H7 (cell line): ENCODE results near the gene SRMS. TPM values are rescaled to one million over a fixed set of nuclear protein-coding genes. Genes with fewer than 3 reads are reported as not detected.

Source experiments
- DNase-seq: peaks from one replicate; pipeline ENCODE4 v3.0.0; 2012
- H3K27me3 ChIP-seq: 2 replicates; pipeline ENCODE4 v1.6.0; 2011; ENCODE audit warnings: mild to moderate bottlenecking, low read length; ENCODE audit not compliant: control insufficient read depth, insufficient read depth
- H3K36me3 ChIP-seq: replicated peaks from 2 replicates; pipeline ENCODE4 v1.5.1; 2011; ENCODE audit warnings: low read length; ENCODE audit not compliant: control insufficient read depth, insufficient read depth
- H3K4me3 ChIP-seq: 2 replicates; pipeline ENCODE4 v1.5.1; 2011; ENCODE audit warnings: low read depth, mild to moderate bottlenecking, control low read depth, low read length, moderate library complexity; ENCODE audit not compliant: insufficient read depth
- total RNA-seq: library from RNA; depleted of rRNA; stranded (reverse); fragments of >200 nt; shearing (Covaris generic); gene quantifications from 2 replicates; pipeline ENCODE4 v1.2.3, GENCODE V29; 2014

SRMS gene
- total RNA-seq, 1 experiment from 2014 or later = 0.21 TPM

DNA sequence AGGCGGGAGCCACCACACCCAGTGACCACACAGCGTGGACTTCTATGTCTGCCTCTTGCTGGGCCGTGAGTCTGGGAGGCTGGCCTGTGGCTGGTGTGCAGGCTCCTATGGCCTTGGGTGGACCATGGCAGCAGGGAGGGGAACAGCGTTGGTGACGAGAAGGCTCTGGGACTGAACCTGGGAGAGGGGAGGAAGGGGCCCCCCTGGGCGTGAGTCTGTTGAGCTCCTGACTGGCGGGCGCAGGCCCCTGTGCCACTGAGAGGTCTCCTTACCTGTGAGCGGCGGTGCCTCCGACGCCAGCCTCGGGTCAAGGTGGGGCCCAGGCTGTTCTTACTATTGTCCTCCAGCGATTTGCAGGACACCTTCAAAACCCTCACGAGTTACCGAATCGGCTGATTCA, 39.2 kb upstream of the SRMS start:
- Histone ChIP-seq H3K36me3 (peaks cover 2% of the 10 kb centered on the region), H3K4me3 (no peak overlapping the region), H3K27me3 (no peaks in the 10 kb centered on the region)
- DNase-seq = no peak

DNA sequence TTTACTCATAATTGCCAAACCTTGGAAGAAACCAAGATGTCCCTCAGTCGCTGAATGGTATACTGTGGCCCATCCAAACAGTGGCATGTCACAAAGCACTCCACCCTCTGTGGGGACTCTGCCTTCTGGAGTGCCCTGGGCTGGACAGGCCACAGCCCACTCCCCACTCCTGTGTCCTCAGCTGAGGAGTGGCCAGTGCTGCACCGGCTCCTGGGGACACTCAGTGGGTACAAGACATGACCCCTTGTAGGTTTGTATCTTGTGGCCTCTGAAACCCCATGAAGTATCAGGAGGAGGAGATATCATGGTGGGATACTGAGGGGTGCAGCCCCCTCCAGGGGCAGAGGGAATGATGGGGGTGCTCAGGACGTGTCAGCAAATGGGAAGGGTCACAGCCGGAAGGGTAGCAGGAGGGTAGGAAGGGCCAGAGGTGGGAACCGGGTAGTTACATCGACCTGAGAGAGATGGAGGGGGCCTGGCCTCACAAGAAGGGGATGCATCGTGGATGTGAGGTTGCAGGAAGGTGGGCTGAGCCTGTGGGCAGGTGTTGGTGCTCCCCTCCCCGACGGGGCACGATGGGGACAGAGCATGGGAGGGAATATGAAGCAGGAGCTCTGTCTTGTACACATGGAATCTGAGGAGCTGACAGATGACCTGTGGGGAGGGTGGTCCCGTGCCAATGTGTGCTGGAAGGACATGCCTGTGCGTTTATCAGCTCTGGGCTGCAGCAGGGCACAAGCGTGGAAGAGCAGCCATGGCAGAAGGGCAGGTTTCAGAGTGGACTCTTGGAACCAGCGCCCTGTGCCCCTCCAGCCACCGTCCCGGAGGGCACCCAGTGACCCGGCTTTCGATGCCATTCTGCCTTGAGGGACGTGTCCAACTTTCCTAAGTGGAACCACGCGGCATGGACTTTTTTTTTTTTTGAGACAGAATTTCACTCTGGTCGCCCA, 38.3 kb upstream of the SRMS start:
- DNase-seq = no peak
- Histone ChIP-seq H3K36me3 (no peaks in the 10 kb centered on the region; the same call in 1 of the 2 replicates), H3K27me3 (no peaks in the 10 kb centered on the region), H3K4me3 (no peak overlapping the region)

DNA sequence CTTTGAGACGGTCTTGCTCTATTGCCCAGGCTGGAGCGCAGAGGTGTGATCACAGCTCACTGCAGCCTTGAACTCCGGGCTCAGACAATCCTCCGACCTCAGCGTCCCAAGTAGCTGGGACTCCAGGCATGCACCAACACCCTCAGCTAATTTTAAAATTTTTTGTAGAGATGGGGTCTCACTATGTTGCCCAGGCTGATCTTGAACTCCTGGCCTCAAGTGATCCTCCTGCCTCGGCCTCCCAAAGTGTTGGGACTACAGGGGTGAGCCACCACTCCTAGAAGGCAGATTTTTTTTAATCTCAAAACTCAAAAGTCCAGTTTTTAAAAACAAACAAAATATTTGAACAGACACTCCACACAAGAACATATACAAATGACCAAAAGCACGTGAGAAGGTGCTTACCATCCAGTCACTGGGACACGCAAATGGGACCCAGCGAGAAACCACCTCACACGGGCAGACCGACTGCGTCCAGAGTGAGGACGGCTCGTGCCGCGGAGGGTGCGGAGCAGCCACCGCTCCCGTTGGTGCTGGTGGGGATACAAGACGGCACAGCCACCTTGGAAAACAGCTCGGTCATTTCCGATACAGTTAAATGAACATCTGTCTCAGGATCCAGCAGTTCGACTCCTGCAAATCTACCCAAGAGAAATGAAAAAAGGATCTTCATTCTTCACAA, 35.0 kb upstream of the SRMS start:
- Histone ChIP-seq H3K36me3 (no peaks in the 10 kb centered on the region), H3K4me3 (no peak overlapping the region), H3K27me3 (no peaks in the 10 kb centered on the region)
- DNase-seq = no peak

DNA sequence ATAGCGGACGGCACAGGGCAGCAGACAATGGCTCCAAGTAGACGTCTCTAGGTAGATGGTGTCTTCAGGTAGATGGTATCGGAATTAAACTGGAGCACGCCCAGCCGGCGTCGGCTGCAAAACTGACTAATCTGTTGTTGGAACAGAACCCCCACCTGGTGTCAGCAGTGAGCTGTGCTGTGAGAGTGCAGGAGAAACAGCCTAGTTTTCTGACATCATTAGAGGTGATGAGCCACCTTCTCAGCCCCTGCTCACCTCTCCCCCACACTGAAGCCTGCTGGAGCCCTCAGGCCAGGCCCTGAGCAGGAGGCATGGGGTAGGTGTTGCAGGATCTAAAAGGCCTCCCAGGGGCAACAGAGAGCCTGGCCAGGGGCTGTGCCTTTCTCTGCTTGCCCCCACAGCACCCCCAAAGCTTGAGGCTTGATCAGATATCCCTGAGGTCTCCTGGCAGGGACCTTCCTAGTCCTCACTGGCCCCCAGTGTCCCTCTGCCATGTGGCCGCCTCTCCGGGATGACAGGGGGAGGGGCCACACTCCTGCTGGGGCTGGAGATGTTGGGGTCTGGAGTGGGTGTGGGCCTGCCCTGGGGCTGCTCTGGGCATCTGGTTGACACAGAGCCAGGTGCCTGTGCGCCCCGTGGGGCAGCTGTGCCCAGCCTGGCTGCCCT, 33.4 kb upstream of the SRMS start:
- peak; percentile 85 for DNase-seq
- Histone ChIP-seq H3K4me3 (no peak overlapping the region), H3K36me3 (no peaks in the 10 kb centered on the region), H3K27me3 (no peaks in the 10 kb centered on the region)

DNA sequence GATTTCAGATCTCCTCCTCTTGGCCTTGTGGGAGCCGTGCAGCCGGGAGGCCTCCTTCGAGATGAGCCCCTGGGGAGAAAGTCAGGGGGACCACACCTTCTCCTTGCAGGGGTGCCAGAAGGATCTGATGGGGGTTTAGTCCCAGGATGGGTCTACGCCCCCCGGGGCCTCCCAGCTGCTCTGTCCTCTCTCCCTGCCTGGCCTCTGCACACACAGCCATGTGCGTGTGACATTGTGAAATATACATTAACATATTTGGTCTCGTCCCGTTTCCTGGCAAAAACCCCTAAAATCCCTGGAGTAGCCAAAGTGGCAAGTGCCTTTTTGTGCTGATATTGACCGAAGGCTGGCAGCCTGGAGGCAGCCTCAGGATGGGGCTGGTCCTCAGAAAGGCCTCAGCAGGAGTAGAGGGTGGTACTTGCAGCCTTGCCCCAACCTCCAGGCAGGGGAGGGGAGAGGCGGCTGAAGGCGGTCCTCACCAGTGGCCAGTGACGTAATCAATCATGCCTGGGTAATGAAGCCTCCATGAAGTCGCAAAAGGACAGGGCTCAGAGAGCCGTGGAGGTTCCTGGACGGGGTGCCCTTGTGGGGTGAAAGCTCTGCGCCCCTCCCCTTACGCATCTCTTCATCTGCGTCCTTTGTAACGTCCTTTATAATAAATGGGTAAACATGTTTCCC, 31.6 kb upstream of the SRMS start:
- Histone ChIP-seq H3K27me3 (no peaks in the 10 kb centered on the region), H3K4me3 (no peak overlapping the region), H3K36me3 (no peaks in the 10 kb centered on the region)
- DNase-seq = no peak

DNA sequence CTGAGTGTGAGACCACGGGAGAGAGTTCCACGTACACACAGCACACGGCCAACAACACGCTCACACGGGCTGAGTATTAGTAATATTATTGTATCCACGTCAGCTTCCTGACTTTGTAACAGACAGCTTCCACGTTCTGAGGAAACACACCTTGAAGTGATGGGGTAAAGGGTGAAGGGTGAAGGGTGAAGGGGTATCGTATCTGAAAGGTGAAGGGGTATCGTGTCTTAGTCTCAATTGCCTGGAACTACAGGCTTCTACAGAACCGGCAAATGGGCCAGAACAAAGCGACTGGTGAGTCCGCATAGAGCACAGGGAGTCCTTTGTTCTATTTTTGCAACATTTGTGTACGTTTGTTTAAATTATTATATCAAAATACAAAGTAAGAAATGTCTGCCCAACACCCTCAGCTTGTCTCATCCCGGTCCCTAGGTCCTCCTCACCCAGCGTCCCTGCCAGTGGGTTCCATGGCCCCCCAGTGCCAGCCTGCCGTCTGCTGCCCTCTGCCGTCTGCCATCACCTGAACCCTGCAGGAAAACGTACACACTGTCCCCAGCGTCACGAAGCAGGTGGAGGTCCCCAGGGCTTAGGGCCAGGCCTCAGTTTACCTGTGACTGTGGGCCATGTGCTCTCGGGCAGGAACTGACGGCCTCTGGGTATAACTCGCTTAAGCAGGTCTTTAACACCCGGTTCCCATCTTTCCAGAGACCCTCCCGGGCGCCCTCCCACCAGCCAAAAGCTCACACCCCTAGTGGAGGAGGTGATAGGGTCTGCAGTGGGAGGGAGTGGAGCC, 30.9 kb upstream of the SRMS start:
- no peaks in the 10 kb centered on the region for H3K27me3 ChIP-seq
- H3K4me3 ChIP-seq = no peak overlapping the region
- no peak for DNase-seq
- H3K36me3 ChIP-seq = no peaks in the 10 kb centered on the region

DNA sequence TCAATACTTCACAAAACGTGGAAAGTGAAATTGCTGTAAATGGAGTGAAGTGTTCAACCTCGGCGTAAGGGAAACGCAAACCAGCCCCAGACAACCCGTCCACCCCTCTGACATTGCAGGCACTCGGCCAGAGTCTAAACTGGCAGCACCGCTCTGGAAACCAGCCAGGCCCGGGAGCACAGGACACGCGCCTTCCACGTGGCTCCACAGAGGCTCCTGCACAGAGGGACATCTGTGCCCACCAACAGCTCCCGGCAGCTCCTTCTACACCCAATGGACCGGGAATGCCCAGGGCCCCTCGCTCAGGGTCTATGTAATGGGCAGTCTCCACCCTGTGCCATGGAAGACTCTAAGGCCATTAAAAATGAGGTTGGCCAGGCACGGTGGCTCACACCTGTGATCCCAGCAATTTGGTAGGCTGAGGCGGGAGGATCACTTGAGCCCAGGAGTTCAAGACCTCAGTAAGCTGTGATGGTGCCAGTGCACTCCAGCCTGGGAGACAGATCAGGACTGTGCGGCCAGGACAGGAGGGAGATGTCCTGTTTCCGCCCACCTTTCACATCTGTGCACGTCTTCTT, 29.9 kb upstream of the SRMS start:
- no peak for DNase-seq
- Histone ChIP-seq H3K27me3 (no peaks in the 10 kb centered on the region), H3K36me3 (no peaks in the 10 kb centered on the region), H3K4me3 (no peak overlapping the region)

DNA sequence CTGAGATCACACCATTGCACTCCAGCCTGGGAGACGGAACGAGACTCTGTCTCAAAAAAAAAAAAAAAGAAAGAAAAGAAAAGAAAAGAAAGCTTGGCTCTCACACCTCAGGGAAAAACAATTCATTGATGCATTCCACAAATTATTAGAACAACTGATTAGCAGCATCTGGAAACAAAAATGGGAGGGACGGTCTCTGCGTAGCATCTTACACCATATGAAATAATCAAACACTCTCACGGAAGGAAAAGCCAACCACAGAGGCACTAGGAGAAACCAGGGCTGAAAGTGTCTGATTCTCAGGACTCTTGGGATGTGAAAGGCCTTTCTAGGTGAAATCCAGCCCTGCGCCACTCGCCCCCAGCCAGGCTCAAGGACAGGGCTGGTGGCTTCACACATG, 28.8 kb upstream of the SRMS start:
- DNase-seq = no peak
- Histone ChIP-seq H3K27me3 (no peaks in the 10 kb centered on the region), H3K36me3 (peaks cover 2% of the 10 kb centered on the region), H3K4me3 (no peak overlapping the region)

DNA sequence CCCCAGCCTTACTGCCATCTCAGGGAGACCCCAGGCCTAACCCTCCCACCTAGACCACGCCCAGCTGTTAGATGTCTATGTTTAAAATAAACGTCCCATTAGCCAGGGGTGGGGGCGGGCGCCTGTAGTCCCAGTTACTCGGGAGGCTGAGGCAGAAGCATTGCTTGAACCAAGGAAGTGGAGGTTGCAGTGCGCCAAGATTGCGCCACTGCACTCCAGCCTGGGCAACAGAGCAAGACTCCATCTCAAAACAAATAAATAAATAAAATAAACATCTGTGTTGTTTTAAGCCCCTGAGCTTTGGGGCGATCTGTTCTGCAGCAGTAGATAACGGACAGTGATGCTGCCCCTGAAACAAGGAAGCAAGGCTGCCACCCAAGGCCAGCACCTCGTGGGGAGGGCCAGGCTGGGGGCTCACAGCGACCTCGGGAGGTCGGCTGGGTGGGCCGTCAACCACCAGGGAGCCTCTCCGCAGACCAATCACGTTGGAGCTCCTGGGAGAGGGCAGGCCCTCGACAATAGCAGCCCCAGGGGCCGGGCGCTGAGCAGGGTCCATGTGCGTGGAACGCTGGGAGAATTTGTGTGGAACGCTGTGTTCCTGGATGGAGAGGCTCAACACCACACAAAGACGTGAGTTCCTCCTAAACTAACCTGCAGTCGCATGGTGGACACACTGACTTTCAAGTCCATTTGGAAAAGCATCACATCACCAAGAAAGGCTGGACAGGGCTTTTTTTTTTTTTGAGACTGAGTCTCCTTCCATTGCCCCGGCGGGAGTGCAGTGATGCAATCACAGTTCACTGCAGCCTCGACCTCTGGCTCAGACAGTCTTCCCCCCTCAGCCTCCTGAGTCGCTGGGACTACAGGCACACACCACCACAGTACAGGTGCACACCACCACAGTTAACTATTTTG, 27.5 kb upstream of the SRMS start:
- Histone ChIP-seq H3K36me3 (peaks cover 2% of the 10 kb centered on the region), H3K27me3 (no peaks in the 10 kb centered on the region), H3K4me3 (no peak overlapping the region)
- DNase-seq = no peak

DNA sequence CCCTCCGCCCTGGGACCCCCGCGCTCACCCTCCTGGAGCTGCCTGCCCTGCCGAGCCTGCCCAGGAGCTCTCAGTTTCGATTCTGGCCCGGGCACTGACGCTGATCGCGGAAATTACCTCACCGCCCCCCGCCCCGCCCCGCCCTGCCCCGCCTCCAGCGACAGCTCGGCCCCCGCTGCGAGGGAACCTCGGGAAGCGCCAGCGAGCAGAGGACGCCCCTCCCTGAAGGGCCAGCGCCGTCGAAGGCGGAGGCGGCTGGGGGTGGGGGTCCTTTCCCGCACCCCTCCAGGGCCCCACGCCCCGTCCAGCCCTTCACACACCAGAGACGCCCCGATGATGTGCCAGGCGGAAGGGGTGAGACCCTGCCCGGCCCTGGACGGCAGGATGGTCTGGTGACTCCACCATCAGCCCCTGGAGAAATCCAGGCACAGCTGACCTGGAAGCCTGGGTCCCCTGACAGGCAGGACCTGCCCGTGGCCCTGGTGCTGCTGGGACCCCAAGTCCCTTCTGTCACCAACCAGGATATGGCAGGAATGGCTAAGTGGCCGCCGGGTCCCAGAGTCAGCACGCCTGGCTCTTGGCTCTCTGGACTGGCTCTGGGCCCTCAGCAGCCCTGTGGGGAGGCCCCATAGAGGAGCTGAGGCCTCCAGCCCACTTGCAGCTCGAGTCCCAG, 26.7 kb upstream of the SRMS start, which contains the start of gene HELZ2:
Gene HELZ2, minus strand, starts transcription at position 84 of the 673 bp plus-strand sequence. CDS start 1,854 bp downstream, outside the sequence.
- Histone ChIP-seq H3K27me3 (no peaks in the 10 kb centered on the region), H3K4me3 (peak within 1 kb of the TSS; percentile 64), H3K36me3 (peaks cover 2% of the 10 kb centered on the region)
- DNase-seq = peak; percentile 95

DNA sequence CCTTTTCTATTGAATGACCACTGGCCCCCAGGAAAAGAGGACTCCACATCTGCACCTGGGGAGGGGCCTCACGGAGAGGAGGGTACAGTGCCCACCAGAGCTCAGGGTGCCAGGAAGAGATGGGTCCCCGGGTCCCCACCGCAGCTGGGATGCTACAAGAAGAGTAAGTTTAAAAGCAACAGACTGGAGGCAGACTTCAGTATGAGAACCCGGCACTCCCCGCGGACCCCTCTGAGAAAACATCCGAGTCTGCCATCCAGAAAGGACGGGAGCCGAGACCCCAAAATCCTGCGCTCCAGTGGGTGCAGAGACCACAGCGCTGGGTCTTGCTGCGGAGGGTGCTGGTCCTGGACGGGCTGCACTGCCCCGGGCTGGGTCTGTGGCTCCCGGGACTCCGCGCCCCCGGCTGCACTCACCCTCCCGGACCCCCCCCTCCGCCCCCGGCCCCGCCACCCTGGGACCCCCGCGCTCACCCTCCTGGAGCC, 26.1 kb upstream of the SRMS start:
- Histone ChIP-seq H3K36me3 (peaks cover 2% of the 10 kb centered on the region), H3K27me3 (no peaks in the 10 kb centered on the region), H3K4me3 (peak overlapping the region; percentile 64)
- DNase-seq = no peak
